ENCODE data around the gene RBM20.

Gene RBM20

DNA sequence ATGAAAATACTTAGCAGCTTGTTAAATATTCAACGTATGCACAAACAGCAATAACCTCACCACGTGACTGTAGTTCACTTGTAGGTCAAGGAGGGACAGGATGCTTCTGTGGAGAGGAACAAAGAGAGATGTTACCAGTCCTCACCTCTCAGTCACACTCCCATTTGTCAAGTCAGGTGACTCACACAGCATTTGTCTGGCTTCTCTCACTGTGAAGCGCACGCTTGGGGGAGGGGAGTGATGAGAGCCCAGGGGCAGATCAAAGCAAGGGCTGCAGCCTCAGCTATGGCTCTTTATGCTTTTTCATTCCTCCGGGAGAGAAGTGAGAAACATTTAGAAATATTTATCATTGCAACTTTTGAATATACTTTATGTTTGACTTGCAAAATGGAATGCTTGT is 2.9 kb upstream of the RBM20 start:
- peaks cover 13 to 17% of the 10 kb centered on the region in 2 experiments for H3K4me1 ChIP-seq (ENCODE audit: control insufficient read depth in 1 of 2, insufficient read depth in 1 of 2, low read depth in 1 of 2, low read length in 1 of 2)
- peaks cover 100% of the 10 kb centered on the region for H3K27me3 ChIP-seq
- TF ChIP-seq, protein P1, sequence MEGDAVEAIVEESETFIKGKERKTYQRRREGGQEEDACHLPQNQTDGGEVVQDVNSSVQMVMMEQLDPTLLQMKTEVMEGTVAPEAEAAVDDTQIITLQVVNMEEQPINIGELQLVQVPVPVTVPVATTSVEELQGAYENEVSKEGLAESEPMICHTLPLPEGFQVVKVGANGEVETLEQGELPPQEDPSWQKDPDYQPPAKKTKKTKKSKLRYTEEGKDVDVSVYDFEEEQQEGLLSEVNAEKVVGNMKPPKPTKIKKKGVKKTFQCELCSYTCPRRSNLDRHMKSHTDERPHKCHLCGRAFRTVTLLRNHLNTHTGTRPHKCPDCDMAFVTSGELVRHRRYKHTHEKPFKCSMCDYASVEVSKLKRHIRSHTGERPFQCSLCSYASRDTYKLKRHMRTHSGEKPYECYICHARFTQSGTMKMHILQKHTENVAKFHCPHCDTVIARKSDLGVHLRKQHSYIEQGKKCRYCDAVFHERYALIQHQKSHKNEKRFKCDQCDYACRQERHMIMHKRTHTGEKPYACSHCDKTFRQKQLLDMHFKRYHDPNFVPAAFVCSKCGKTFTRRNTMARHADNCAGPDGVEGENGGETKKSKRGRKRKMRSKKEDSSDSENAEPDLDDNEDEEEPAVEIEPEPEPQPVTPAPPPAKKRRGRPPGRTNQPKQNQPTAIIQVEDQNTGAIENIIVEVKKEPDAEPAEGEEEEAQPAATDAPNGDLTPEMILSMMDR (IDR thresholded peaks at IDR 0.05), result no peak
- H3K4me3 ChIP-seq (ENCODE audit: low read depth in 1 of 2, low read length in 1 of 2), result no peak overlapping the region
- H3K9me3 ChIP-seq, result no peaks in the 10 kb centered on the region
- H3K27ac ChIP-seq, result no peak overlapping the region
- H3K36me3 ChIP-seq, result no peaks in the 10 kb centered on the region

DNA sequence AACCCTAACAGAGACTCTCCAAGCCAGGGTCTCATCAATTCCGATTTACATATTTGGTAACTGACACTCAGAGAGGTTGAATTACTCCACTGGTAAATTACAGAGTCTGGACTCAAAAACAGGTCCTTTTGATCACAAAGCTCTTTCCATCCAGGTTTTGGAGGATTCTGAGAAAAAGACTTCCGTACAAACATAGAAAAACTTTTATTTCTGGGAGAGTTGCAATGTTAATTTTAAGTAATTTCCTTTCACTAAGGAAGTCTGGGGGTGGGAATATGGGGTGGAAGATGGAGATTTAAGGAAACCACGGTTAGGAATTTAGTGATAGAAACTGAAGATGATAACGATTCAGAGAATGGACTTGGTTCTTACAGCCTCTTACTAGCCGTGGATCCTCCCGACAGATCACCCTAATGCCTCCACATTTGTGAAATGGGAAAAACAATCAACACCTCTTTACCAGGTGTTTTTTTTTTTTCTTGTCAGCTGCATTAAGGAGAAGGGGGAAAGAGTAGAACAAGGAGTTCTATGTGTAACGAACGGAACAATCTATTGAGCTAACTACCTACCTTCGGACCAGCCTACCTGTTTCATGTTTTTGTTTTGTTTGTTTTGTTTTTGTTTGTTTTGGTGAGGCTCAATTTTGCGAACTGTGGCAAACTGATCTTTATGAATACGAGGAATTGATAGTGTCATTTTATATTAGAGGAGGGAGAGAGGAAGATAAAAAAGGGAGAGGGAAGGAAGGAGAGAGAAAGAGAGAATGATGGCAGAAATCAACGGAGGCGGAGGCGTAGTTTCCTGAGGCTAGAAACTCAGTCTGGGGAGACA is 1.7 kb upstream of the RBM20 start:
- Histone ChIP-seq H3K36me3 (no peaks in the 10 kb centered on the region), H3K4me3 (ENCODE audit: low read depth in 1 of 2, low read length in 1 of 2) (no peak overlapping the region), H3K27ac (no peak overlapping the region), H3K9me3 (no peaks in the 10 kb centered on the region), H3K27me3 (peaks cover 100% of the 10 kb centered on the region), H3K4me1 (ENCODE audit: control insufficient read depth in 1 of 2, insufficient read depth in 1 of 2, low read depth in 1 of 2, low read length in 1 of 2) (peaks cover 13 to 17% of the 10 kb centered on the region in 2 experiments)
- TF ChIP-seq, protein P1 (IDR thresholded peaks at IDR 0.05), result no peak

DNA sequence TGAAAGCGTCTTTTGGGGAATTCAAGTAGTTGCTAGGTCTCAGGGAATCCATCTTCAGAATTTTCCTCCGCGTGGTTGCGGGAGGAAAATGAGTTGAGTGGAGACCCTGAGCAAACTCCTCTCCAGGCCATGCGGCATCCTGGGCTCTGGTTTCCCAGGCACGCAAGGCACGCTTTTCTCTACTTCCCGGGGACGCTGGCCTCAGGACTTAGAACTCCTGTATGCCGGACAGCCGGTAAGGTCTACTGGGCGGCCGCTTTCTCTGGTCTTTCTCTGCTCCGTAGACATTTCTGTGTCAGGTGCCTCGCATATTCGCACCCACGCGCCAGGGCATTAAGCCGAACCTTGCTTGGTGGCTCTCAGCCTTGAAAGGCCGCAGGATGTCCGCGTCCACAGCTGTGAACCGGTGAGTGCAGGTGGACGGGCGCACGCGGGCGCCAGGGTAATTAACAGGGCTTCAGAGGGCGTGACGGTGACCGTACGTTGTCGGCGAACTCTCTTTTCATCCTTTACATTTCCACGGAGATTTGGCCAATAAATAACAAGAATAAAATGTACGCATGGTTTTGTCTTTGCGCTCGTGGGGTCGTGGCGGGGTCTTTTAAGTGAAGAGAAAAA is 992 bp upstream of the RBM20 start:
- TF ChIP-seq, protein P1 (IDR thresholded peaks at IDR 0.05), result no peak
- Histone ChIP-seq H3K9me3 (no peaks in the 10 kb centered on the region), H3K36me3 (no peaks in the 10 kb centered on the region), H3K27ac (no peak overlapping the region), H3K4me1 (ENCODE audit: control insufficient read depth in 1 of 2, insufficient read depth in 1 of 2, low read depth in 1 of 2, low read length in 1 of 2) (peaks cover 13 to 17% of the 10 kb centered on the region in 2 experiments), H3K4me3 (ENCODE audit: low read depth in 1 of 2, low read length in 1 of 2) (peak overlapping the region; percentile 39 to 47), H3K27me3 (peaks cover 100% of the 10 kb centered on the region)

DNA sequence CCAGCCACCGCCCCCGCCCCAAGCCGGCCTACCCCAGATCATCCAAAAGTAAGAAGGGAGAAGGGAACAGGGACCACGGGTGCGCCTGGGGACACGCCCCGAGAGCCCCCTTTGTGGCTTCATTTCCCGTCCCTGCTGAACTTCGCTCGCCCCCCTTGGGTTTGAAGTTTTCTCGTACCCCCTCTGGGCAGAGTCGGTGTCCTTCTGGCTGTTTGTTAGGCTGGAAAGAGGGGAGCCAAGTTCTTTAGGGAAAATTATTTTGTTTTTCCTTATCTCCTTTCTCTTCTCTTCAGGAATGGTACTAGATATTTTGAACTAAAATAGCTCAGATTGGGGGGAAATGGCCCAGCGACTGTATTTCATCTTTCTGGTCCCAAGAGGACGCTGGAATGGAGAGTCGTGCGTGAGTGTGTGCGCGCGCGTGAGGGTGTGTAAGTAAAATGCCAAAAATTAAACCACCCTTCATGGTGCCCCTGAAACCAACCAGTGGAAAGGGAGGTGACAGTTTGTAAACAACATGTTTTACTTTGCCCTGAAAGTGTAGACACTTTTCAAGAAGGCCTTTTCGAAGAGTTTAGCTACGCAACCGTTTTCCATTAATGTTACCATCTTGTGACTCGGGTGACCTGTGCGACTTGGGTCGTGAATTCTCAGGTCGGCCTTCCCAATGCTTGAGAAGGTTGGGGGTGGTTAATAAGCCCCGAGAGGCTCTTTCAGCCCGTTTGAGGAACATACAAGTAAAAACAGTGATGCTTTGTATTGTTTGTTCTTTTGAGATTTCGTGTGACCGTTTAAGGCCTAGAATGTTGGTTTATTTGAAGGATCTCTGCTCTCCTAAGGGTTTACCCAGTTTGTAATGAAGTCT is 694 bp downstream of the RBM20 start:
- H3K36me3 ChIP-seq, result no peaks in the 10 kb centered on the region
- peak overlapping the region in 1 of 2 experiments; percentile 47 for H3K4me3 ChIP-seq (ENCODE audit: low read depth in 1 of 2, low read length in 1 of 2)
- H3K9me3 ChIP-seq, result no peaks in the 10 kb centered on the region
- peaks cover 13 to 17% of the 10 kb centered on the region in 2 experiments for H3K4me1 ChIP-seq (ENCODE audit: control insufficient read depth in 1 of 2, insufficient read depth in 1 of 2, low read depth in 1 of 2, low read length in 1 of 2)
- peaks cover 100% of the 10 kb centered on the region for H3K27me3 ChIP-seq
- no peak overlapping the region for H3K27ac ChIP-seq
- TF ChIP-seq, protein P1 (IDR thresholded peaks at IDR 0.05), result no peak

DNA sequence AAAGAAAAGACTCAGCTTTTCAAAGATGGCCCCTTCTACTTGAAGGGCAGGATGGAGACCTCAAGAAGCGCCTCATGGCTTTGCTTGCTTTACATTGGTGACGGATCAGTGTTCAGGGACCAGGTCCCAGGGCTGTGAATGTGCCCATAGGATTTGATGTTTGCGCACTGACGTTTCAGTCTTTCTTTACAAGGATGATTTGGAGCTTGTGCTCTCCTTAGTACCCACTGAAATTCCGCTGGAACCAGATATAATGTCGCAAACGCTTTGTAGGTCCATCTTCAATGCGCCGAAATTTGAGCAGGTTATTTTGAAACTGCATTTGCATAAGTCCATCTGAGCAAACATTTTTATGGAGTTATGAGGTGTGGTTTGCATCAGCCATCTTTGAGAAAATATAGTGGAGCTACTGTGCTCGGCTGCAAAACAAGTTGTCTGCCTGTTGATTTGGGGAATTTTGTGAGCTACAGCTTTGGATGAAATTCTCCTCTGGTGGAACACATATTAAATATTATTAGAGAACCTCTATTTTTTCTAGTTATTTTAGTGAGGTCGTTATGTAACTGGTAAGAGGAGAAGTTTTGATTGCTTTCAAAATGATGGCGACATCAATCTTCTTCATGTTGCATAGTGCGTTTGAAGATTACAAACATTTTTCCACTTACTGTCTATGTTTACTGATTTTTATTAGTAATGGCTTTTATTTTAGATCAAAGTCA is 2.4 kb downstream of the RBM20 start:
- no peaks in the 10 kb centered on the region for H3K9me3 ChIP-seq
- H3K27ac ChIP-seq, result no peak overlapping the region
- peaks cover 13 to 17% of the 10 kb centered on the region in 2 experiments for H3K4me1 ChIP-seq (ENCODE audit: control insufficient read depth in 1 of 2, insufficient read depth in 1 of 2, low read depth in 1 of 2, low read length in 1 of 2)
- no peaks in the 10 kb centered on the region for H3K36me3 ChIP-seq
- TF ChIP-seq, protein P1 (IDR thresholded peaks at IDR 0.05), result no peak
- peaks cover 100% of the 10 kb centered on the region for H3K27me3 ChIP-seq
- no peak overlapping the region for H3K4me3 ChIP-seq (ENCODE audit: low read depth in 1 of 2, low read length in 1 of 2)
